Liver (tissue), 3 donors: Measurements from ENCODE around the gene DHDH.

Source experiments
- EGR1 ChIP-seq, 2 donors: IDR thresholded peaks; 2 replicates each; pipeline ENCODE4 v1.6.1; 2016 to 2018; ENCODE audit warnings: antibody characterized with exemption in 2 of 2, low read depth in 2 of 2
- GABPA ChIP-seq, 2 donors: IDR thresholded peaks in 1 of 2; conservative IDR thresholded peaks in 1 of 2; 2 replicates each; pipeline ENCODE4 v1.6.1; 2016; ENCODE audit warnings: antibody characterized with exemption in 2 of 2, mild to moderate bottlenecking in 1 of 2, moderate library complexity in 1 of 2
- HNF4A ChIP-seq, 2 donors: conservative IDR thresholded peaks; 2 replicates each; pipeline ENCODE4 v1.6.1; 2016; ENCODE audit warnings: antibody characterized with exemption in 2 of 2, mild to moderate bottlenecking in 2 of 2
- HNF4G ChIP-seq: IDR thresholded peaks from 2 replicates; pipeline ENCODE4 v1.6.1; 2016; ENCODE audit warnings: antibody characterized with exemption
- JUND ChIP-seq, 2 donors: IDR thresholded peaks; 2 replicates each; pipeline ENCODE4 v1.6.1; 2016; ENCODE audit warnings: antibody characterized with exemption in 2 of 2
- MAX ChIP-seq: IDR thresholded peaks from 2 replicates; pipeline ENCODE4 v1.6.1; 2016; ENCODE audit warnings: antibody characterized with exemption
- RAD21 ChIP-seq, 2 donors: IDR thresholded peaks; 2 replicates each; pipeline ENCODE4 v1.6.1; 2016; ENCODE audit warnings: antibody characterized with exemption in 2 of 2, mild to moderate bottlenecking in 2 of 2
- REST ChIP-seq: IDR thresholded peaks from 2 replicates; pipeline ENCODE4 v1.6.1; 2016; ENCODE audit warnings: antibody characterized with exemption, mild to moderate bottlenecking
- RXRA ChIP-seq, 2 donors: IDR thresholded peaks; 2 replicates each; pipeline ENCODE4 v1.6.1; 2017 to 2018; ENCODE audit warnings: antibody characterized with exemption in 2 of 2, mild to moderate bottlenecking in 1 of 2
- TAF1 ChIP-seq: conservative IDR thresholded peaks from 2 replicates; pipeline ENCODE4 v1.6.1; 2016; ENCODE audit warnings: antibody characterized with exemption, mild to moderate bottlenecking
- YY1 ChIP-seq: IDR thresholded peaks from 2 replicates; pipeline ENCODE4 v1.6.1; 2016; ENCODE audit warnings: antibody characterized with exemption, mild to moderate bottlenecking
- ZBTB33 ChIP-seq: IDR thresholded peaks from 2 replicates; pipeline ENCODE4 v1.6.1; 2016; ENCODE audit warnings: antibody characterized with exemption
- TF ChIP-seq, protein P1 (sequence below): fragments of 150-350 bp; IDR thresholded peaks from 2 replicates; pipeline ENCODE4 v1.5.1; 2017; ENCODE audit warnings: improper control_type of control experiment, low read depth, low read length; ENCODE audit not compliant: missing input control
- TF ChIP-seq, protein P2 (sequence below): IDR thresholded peaks from 2 replicates; pipeline ENCODE4 v1.6.1; 2016; ENCODE audit warnings: antibody characterized with exemption
- donor health status: healthy.
- donor health status: healthy.

DNA sequence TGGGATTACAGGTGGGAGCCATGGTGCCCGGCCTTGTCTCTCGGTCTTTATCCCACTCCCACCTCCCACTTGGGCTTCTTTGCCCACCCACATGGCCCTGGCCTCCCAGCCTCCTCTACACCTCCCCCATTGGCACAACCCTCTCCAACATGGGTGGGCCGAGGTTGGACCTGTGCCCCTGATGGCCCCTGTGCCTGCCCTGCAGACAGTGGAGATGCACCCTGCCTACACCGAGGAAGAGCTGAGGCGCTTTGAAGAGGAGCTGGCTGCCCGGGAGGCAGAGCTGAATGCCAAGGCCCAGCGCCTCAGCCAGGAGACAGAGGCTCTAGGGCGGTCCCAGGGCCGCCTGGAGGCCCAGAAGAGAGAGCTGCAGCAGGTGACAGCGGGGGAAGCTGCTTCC, 12.6 kb upstream of the DHDH start:
- no peak for TF ChIP-seq YY1
- TF ChIP-seq, protein P1, sequence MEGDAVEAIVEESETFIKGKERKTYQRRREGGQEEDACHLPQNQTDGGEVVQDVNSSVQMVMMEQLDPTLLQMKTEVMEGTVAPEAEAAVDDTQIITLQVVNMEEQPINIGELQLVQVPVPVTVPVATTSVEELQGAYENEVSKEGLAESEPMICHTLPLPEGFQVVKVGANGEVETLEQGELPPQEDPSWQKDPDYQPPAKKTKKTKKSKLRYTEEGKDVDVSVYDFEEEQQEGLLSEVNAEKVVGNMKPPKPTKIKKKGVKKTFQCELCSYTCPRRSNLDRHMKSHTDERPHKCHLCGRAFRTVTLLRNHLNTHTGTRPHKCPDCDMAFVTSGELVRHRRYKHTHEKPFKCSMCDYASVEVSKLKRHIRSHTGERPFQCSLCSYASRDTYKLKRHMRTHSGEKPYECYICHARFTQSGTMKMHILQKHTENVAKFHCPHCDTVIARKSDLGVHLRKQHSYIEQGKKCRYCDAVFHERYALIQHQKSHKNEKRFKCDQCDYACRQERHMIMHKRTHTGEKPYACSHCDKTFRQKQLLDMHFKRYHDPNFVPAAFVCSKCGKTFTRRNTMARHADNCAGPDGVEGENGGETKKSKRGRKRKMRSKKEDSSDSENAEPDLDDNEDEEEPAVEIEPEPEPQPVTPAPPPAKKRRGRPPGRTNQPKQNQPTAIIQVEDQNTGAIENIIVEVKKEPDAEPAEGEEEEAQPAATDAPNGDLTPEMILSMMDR: no peak
- no peak for TF ChIP-seq REST
- no peak for TF ChIP-seq RXRA (IDR thresholded peaks at IDR 0.05)
- no peak for TF ChIP-seq GABPA (IDR thresholded peaks at IDR 0.05 in 1 of 2, conservative IDR thresholded peaks at IDR 0.05 in 1 of 2)
- no peak for TF ChIP-seq TAF1
- no peak for TF ChIP-seq ZBTB33
- TF ChIP-seq, protein P2, sequence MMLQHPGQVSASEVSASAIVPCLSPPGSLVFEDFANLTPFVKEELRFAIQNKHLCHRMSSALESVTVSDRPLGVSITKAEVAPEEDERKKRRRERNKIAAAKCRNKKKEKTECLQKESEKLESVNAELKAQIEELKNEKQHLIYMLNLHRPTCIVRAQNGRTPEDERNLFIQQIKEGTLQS: no peak
- no peak for TF ChIP-seq MAX
- TF ChIP-seq RAD21 (IDR thresholded peaks at IDR 0.05): no peak
- TF ChIP-seq HNF4G: no peak
- TF ChIP-seq JUND (IDR thresholded peaks at IDR 0.05): no peak
- no peak for TF ChIP-seq EGR1 (IDR thresholded peaks at IDR 0.05; ENCODE audit: low read depth in 2 of 2)
- TF ChIP-seq HNF4A (conservative IDR thresholded peaks at IDR 0.05): no peak
